SK-N-SH (cell line): ENCODE results near the gene PEPD. TPM values are rescaled to one million over a fixed set of nuclear protein-coding genes. Genes with fewer than 3 reads are reported as not detected.

ENCODE experiments used
- CTCF ChIA-PET: fragments of 300-600, 350-600 bp; formaldehyde crosslinking; extraction: SDS; loops from one replicate; lab custom pipeline; 2021; lab: Yijun Ruan, JAX
- POLR2A ChIA-PET: fragments of 350-600 bp; sonication (Branson Sonifier 250); formaldehyde crosslinking; extraction: SDS; loops from one replicate; lab custom pipeline; 2020; ENCODE audit warnings: antibody characterized with exemption, inconsistent platforms; lab: Yijun Ruan, JAX
- DNase-seq: peaks from one replicate; pipeline ENCODE4 v3.0.0; 2012
- H2AFZ ChIP-seq: fragments of 200-600 bp; sonication (generic); 2 replicates; pipeline ENCODE4 v1.8.1; 2016; ENCODE audit warnings: antibody characterized with exemption, mild to moderate bottlenecking, low read depth
- H3F3A ChIP-seq: fragments of 200-600 bp; sonication (generic); replicated peaks from 2 replicates; pipeline ENCODE3; 2016; ENCODE audit warnings: antibody characterized with exemption, mild to moderate bottlenecking; ENCODE audit not compliant: insufficient read depth
- H3K27ac ChIP-seq, 2 experiments: fragments of 200-500 bp in 1 of 2; fragments of 200-600 bp in 1 of 2; sonication (Bioruptor generic) in 1 of 2; sonication (generic), shearing (Covaris generic) in 1 of 2; 2 replicates each; pipeline versions ENCODE4 v1.5.1 to v1.6.1; 2014 to 2016; ENCODE audit warnings: low read depth in 2 of 2, inconsistent platforms in 1 of 2, low read length in 1 of 2, mild to moderate bottlenecking in 1 of 2, mixed read lengths in 1 of 2
- H3K27me3 ChIP-seq: fragments of 200-600 bp; sonication (generic), shearing (Covaris generic); 2 replicates; pipeline ENCODE4 v1.6.1; 2016; ENCODE audit warnings: mixed run types; ENCODE audit not compliant: insufficient read depth
- H3K36me3 ChIP-seq, 2 experiments: fragments of 200-500 bp in 1 of 2; fragments of 200-600 bp in 1 of 2; sonication (Bioruptor generic) in 1 of 2; sonication (generic) in 1 of 2; replicated peaks in 1 of 2; 2 replicates each; pipeline versions ENCODE3 to v1.5.1; 2014 to 2016; ENCODE audit warnings: low read length in 1 of 2, mild to moderate bottlenecking in 1 of 2; ENCODE audit not compliant: insufficient read depth in 2 of 2, control insufficient read depth in 1 of 2
- H3K4me1 ChIP-seq, 2 experiments: fragments of 200-500 bp in 1 of 2; fragments of 200-600 bp in 1 of 2; sonication (Bioruptor generic) in 1 of 2; sonication (generic), shearing (Covaris generic) in 1 of 2; 2 replicates each; pipeline versions ENCODE4 v1.5.1 to v1.6.1; 2014 to 2016; ENCODE audit warnings: low read depth in 1 of 2, low read length in 1 of 2, mixed run types in 1 of 2; ENCODE audit not compliant: insufficient read depth in 2 of 2, control insufficient read depth in 1 of 2
- H3K4me2 ChIP-seq: fragments of 200-600 bp; sonication (generic), shearing (Covaris generic); 2 replicates; pipeline ENCODE4 v1.6.1; 2017; ENCODE audit warnings: mixed run types
- H3K4me3 ChIP-seq, 2 experiments: fragments of 200-500 bp in 1 of 2; fragments of 200-600 bp in 1 of 2; sonication (Bioruptor generic) in 1 of 2; sonication (generic), shearing (Covaris generic) in 1 of 2; 2 replicates each; pipeline versions ENCODE4 v1.5.1 to v1.8.1; 2014 to 2016; ENCODE audit warnings: low read depth in 2 of 2, inconsistent platforms in 1 of 2, low read length in 1 of 2, mild to moderate bottlenecking in 1 of 2, mixed read lengths in 1 of 2, moderate library complexity in 1 of 2
- H3K79me2 ChIP-seq: fragments of 200-600 bp; sonication (generic); 2 replicates; pipeline ENCODE4 v1.8.1; 2017; ENCODE audit warnings: mild to moderate bottlenecking; ENCODE audit not compliant: insufficient read depth
- H3K9ac ChIP-seq: fragments of 200-600 bp; sonication (generic); 2 replicates; pipeline ENCODE4 v1.6.1; 2017; ENCODE audit warnings: mixed run types
- H3K9me2 ChIP-seq: fragments of 200-600 bp; sonication (generic); 2 replicates; pipeline ENCODE4 v1.6.1; 2017; ENCODE audit warnings: mixed run types
- H3K9me3 ChIP-seq: fragments of 200-600 bp; sonication (generic); 2 replicates; pipeline ENCODE4 v1.6.1; 2017; ENCODE audit warnings: mixed run types, mild to moderate bottlenecking, moderate library complexity
- H4K20me1 ChIP-seq: fragments of 200-600 bp; sonication (generic); 2 replicates; pipeline ENCODE4 v1.6.1; 2017; ENCODE audit warnings: mild to moderate bottlenecking, mixed run types; ENCODE audit not compliant: insufficient read depth
- EZH2phosphoT487 ChIP-seq: fragments of 200-600 bp; sonication (generic); IDR thresholded peaks from 2 replicates; pipeline ENCODE4 v1.6.1; 2017; ENCODE audit warnings: low read depth, mixed run types, mild to moderate bottlenecking, antibody characterized with exemption, moderate library complexity, borderline replicate concordance
- FOXJ3 ChIP-seq: sonication (generic); formaldehyde crosslinking; IDR thresholded peaks from 2 replicates; pipeline ENCODE4 v1.5.1; 2020; ENCODE audit warnings: mild to moderate bottlenecking, missing genetic modification reagents
- FOXM1 ChIP-seq: IDR thresholded peaks from 2 replicates; pipeline ENCODE4 v1.4.0; 2012; ENCODE audit warnings: low read depth, mild to moderate bottlenecking
- GABPA ChIP-seq: IDR thresholded peaks from 2 replicates; pipeline ENCODE4 v1.4.0; 2012; ENCODE audit warnings: low read depth, mild to moderate bottlenecking
- GATA2 ChIP-seq: sonication (generic); formaldehyde crosslinking; IDR thresholded peaks from 2 replicates; pipeline ENCODE4 v1.5.0; 2020; ENCODE audit warnings: mild to moderate bottlenecking, missing genetic modification reagents
- MEF2A ChIP-seq: IDR thresholded peaks from 2 replicates; pipeline ENCODE4 v1.4.0; 2012; ENCODE audit warnings: low read depth, borderline replicate concordance
- NRF1 ChIP-seq: IDR thresholded peaks from 2 replicates; pipeline ENCODE4 v1.6.1; 2012; ENCODE audit warnings: low read depth, mild to moderate bottlenecking, low read length
- PBX3 ChIP-seq: IDR thresholded peaks from 2 replicates; pipeline ENCODE4; 2012
- RAD21 ChIP-seq: IDR thresholded peaks from 2 replicates; pipeline ENCODE4 v1.6.1; 2012; ENCODE audit warnings: mild to moderate bottlenecking, low read length
- RXRA ChIP-seq: IDR thresholded peaks from 2 replicates; pipeline ENCODE4 v1.4.0; 2012; ENCODE audit warnings: low read depth, mild to moderate bottlenecking, borderline replicate concordance
- SIN3A ChIP-seq: IDR thresholded peaks from 2 replicates; pipeline ENCODE4 v1.6.1; 2012; ENCODE audit warnings: low read depth, mild to moderate bottlenecking, low read length, moderate library complexity, borderline replicate concordance
- WGBS: methylation state at CpG from one replicate; pipeline ENCODE4 v1.1.6; 2017; ENCODE audit warnings: low lambda C conversion rate; 5-methylcytosine and 5-hydroxymethylcytosine counted together
- polyA plus RNA-seq, 3 experiments: library from polyadenylated mRNA; depleted of rRNA; stranded (reverse); fragments of >200 nt; gene quantifications; 2 replicates each; pipeline ENCODE4 v1.2.3, GENCODE V29; 2012
- TF ChIP-seq, protein P1 (sequence below): IDR thresholded peaks from 2 replicates; pipeline ENCODE4 v1.6.1; 2012; ENCODE audit warnings: mild to moderate bottlenecking, low read depth, low read length, moderate library complexity
- TF ChIP-seq, protein P2 (sequence below): IDR thresholded peaks from 2 replicates; pipeline ENCODE4 v1.4.0; 2012; ENCODE audit warnings: low read depth

The PEPD gene
- polyA plus RNA-seq, 1 of the 3 experiments (the other 2 are of a cell fraction): 88.9 TPM

DNA sequence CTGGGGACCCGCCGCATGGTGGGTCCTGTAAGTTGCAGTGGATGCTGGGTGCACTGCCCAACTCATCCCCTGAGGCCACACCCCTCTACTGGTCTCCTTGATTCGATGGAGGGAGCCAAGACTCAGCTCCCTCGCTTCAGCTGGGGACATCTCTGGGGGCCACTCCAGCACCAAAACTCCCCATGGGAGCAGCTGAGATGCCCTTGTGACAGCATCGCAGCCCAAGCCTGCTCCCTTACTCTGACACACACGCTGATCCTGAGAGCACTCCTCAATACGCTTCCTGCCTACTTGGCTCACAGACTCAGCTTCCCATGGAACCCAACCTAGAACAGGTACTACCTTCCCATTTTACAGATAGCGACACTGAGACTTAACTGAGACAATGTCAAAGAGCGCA, 56.2 kb downstream of the PEPD start:
- ChIA-PET POLR2A (no interaction called here), CTCF (no interaction called here)
- H3K9me3 ChIP-seq: no peaks in the 10 kb centered on the region
- H2AFZ ChIP-seq: no peak overlapping the region
- no peaks in the 10 kb centered on the region for H3K79me2 ChIP-seq
- H4K20me1 ChIP-seq: no peaks in the 10 kb centered on the region
- DNase-seq: no peak
- WGBS: 87% methylated on average over 7 of the region's 9 CpGs
- no peak overlapping the region for H3K4me3 ChIP-seq
- no peaks in the 10 kb centered on the region for H3F3A ChIP-seq
- no peaks in the 10 kb centered on the region for H3K27me3 ChIP-seq
- H3K4me2 ChIP-seq: no peak overlapping the region
- no peaks in the 10 kb centered on the region for H3K9me2 ChIP-seq
- peaks cover 0 to 5% of the 10 kb centered on the region in 2 experiments; a peak in 1 of 4 replicates for H3K4me1 ChIP-seq
- H3K27ac ChIP-seq: no peak overlapping the region
- peaks cover 0 to 11% of the 10 kb centered on the region in 2 experiments for H3K36me3 ChIP-seq
- no peak overlapping the region for H3K9ac ChIP-seq
- no peak for TF ChIP-seq FOXJ3 (CRISPR knock-in tag)
- no peak for TF ChIP-seq EZH2phosphoT487
- TF ChIP-seq GATA2 (CRISPR knock-in tag): no peak
- TF ChIP-seq, protein P1, sequence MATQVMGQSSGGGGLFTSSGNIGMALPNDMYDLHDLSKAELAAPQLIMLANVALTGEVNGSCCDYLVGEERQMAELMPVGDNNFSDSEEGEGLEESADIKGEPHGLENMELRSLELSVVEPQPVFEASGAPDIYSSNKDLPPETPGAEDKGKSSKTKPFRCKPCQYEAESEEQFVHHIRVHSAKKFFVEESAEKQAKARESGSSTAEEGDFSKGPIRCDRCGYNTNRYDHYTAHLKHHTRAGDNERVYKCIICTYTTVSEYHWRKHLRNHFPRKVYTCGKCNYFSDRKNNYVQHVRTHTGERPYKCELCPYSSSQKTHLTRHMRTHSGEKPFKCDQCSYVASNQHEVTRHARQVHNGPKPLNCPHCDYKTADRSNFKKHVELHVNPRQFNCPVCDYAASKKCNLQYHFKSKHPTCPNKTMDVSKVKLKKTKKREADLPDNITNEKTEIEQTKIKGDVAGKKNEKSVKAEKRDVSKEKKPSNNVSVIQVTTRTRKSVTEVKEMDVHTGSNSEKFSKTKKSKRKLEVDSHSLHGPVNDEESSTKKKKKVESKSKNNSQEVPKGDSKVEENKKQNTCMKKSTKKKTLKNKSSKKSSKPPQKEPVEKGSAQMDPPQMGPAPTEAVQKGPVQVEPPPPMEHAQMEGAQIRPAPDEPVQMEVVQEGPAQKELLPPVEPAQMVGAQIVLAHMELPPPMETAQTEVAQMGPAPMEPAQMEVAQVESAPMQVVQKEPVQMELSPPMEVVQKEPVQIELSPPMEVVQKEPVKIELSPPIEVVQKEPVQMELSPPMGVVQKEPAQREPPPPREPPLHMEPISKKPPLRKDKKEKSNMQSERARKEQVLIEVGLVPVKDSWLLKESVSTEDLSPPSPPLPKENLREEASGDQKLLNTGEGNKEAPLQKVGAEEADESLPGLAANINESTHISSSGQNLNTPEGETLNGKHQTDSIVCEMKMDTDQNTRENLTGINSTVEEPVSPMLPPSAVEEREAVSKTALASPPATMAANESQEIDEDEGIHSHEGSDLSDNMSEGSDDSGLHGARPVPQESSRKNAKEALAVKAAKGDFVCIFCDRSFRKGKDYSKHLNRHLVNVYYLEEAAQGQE: no peak
- TF ChIP-seq MEF2A: no peak
- TF ChIP-seq RAD21: no peak
- TF ChIP-seq SIN3A: no peak
- TF ChIP-seq, protein P2, sequence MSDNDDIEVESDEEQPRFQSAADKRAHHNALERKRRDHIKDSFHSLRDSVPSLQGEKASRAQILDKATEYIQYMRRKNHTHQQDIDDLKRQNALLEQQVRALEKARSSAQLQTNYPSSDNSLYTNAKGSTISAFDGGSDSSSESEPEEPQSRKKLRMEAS: no peak
- TF ChIP-seq FOXM1: no peak
- TF ChIP-seq RXRA: no peak
- no peak for TF ChIP-seq NRF1

GRCh38 chr19:33464733-33465115, 56.9 kb downstream of the PEPD start:
- CTCF ChIA-PET: no interaction called here
- H3K4me2 ChIP-seq: no peak overlapping the region
- WGBS: 76% methylated on average over 10 of the region's 10 CpGs
- no peak overlapping the region for H3K9ac ChIP-seq
- no peak overlapping the region for H2AFZ ChIP-seq
- no peaks in the 10 kb centered on the region for H3K9me2 ChIP-seq
- TF ChIP-seq PBX3 (no peak), GABPA (no peak)
- no peaks in the 10 kb centered on the region for H3K79me2 ChIP-seq
- H3K9me3 ChIP-seq: no peaks in the 10 kb centered on the region
- no peaks in the 10 kb centered on the region for H3K27me3 ChIP-seq
- no peaks in the 10 kb centered on the region for H3F3A ChIP-seq
- H4K20me1 ChIP-seq: no peaks in the 10 kb centered on the region
- no peak overlapping the region for H3K27ac ChIP-seq
- POLR2A ChIA-PET: no interaction called here
- no peak overlapping the region for H3K4me3 ChIP-seq
- H3K36me3 ChIP-seq: peaks cover 0 to 11% of the 10 kb centered on the region in 2 experiments
- no peak for DNase-seq
- H3K4me1 ChIP-seq: no peaks in the 10 kb centered on the region; a peak in 1 of 4 replicates
